SK-N-SH (cell line): ENCODE measurements around the gene ZMYM1.

Experiments used
- EZH2phosphoT487 ChIP-seq: fragments of 200-600 bp; sonication (generic); IDR thresholded peaks from 2 replicates; pipeline ENCODE4 v1.6.1; 2017; ENCODE audit warnings: low read depth, mixed run types, mild to moderate bottlenecking, antibody characterized with exemption, moderate library complexity, borderline replicate concordance
- RAD21 ChIP-seq: IDR thresholded peaks from 2 replicates; pipeline ENCODE4 v1.6.1; 2012; ENCODE audit warnings: mild to moderate bottlenecking, low read length
- TF ChIP-seq, protein P1 (sequence below): fragments of 200-600 bp; sonication (generic); IDR thresholded peaks from 2 replicates; pipeline ENCODE4 v1.6.1; 2017; ENCODE audit warnings: antibody characterized with exemption, mild to moderate bottlenecking, moderate library complexity
- TF ChIP-seq, protein P2 (sequence below): fragments of 150-350 bp; IDR thresholded peaks from 2 replicates; pipeline ENCODE4 v1.6.1; 2017; ENCODE audit warnings: antibody characterized with exemption, low read length, low read depth, borderline replicate concordance

DNA sequence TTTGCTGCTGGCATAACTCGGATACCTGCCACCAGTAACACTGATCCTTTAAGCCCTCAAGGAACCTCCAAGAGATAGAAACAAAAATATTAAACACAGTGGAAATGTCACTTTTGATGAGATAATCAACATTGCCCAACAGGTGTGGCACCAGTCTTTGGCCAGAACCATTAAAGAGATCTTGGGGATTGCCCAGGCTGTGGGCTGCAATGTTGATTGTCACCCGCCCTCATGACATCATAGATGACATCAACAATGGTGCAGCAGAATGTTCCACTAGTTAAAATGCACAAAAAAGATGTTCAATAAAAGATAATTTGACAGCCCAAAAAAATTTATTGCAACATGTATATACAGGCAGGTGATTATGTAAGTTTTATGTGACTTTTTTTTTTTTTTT is 20.2 kb upstream of the ZMYM1 start:
- TF ChIP-seq, protein P1, sequence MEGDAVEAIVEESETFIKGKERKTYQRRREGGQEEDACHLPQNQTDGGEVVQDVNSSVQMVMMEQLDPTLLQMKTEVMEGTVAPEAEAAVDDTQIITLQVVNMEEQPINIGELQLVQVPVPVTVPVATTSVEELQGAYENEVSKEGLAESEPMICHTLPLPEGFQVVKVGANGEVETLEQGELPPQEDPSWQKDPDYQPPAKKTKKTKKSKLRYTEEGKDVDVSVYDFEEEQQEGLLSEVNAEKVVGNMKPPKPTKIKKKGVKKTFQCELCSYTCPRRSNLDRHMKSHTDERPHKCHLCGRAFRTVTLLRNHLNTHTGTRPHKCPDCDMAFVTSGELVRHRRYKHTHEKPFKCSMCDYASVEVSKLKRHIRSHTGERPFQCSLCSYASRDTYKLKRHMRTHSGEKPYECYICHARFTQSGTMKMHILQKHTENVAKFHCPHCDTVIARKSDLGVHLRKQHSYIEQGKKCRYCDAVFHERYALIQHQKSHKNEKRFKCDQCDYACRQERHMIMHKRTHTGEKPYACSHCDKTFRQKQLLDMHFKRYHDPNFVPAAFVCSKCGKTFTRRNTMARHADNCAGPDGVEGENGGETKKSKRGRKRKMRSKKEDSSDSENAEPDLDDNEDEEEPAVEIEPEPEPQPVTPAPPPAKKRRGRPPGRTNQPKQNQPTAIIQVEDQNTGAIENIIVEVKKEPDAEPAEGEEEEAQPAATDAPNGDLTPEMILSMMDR, result no peak
- TF ChIP-seq RAD21 (no peak), EZH2phosphoT487 (no peak)
- TF ChIP-seq, protein P2, sequence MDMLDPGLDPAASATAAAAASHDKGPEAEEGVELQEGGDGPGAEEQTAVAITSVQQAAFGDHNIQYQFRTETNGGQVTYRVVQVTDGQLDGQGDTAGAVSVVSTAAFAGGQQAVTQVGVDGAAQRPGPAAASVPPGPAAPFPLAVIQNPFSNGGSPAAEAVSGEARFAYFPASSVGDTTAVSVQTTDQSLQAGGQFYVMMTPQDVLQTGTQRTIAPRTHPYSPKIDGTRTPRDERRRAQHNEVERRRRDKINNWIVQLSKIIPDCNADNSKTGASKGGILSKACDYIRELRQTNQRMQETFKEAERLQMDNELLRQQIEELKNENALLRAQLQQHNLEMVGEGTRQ, result no peak
